Psoas muscle (tissue), 8 donors: ENCODE data around the gene APBB2. TPM values are rescaled to one million over a fixed set of nuclear protein-coding genes. Genes with fewer than 3 reads are reported as not detected.

Experiments
- ATAC-seq, 4 donors: fragments of 200-7000 bp; cut with Tn5 transposase; one replicate each; pipeline ENCODE4 v1.9.1; 2020; ENCODE audit warnings: moderate library complexity in 3 of 4, mild to moderate bottlenecking in 2 of 4
- DNase-seq, 2 donors: peaks; one replicate each; pipeline ENCODE4 v3.0.0-alpha.2; 2020
- H3K27ac ChIP-seq: fragments of 200-600 bp; one replicate; pipeline ENCODE4 v1.8.0; 2022
- H3K27me3 ChIP-seq, 3 donors: fragments of 200-600 bp in 1 of 3; one replicate each; pipeline versions ENCODE4 v1.6.1 to v1.8.0; 2013 to 2022; ENCODE audit warnings: low read length in 2 of 3, mild to moderate bottlenecking in 2 of 3, moderate library complexity in 1 of 3; ENCODE audit not compliant: insufficient read depth in 3 of 3
- H3K36me3 ChIP-seq, 2 donors: fragments of 200-600 bp in 1 of 2; one replicate each; pipeline versions ENCODE4 v1.6.1 to v1.8.0; 2013 to 2022; ENCODE audit warnings: low read depth in 1 of 2, mild to moderate bottlenecking in 1 of 2, moderate library complexity in 1 of 2; ENCODE audit not compliant: insufficient read depth in 1 of 2
- H3K4me1 ChIP-seq: fragments of 200-600 bp; one replicate; pipeline ENCODE4 v1.8.0; 2022
- H3K4me3 ChIP-seq: fragments of 200-600 bp; one replicate; pipeline ENCODE4 v1.8.0; 2022; ENCODE audit warnings: mild to moderate bottlenecking
- H3K9me3 ChIP-seq: fragments of 200-600 bp; one replicate; pipeline ENCODE4 v1.8.0; 2022
- CTCF ChIP-seq: fragments of 200-600 bp; IDR thresholded peaks from one replicate; pipeline ENCODE4 v1.8.0; 2022; ENCODE audit warnings: antibody characterized with exemption
- WGBS, 3 donors: extraction: QIAGEN DNeasy Blood & Tissue Kit; methylation state at CpG; one replicate each; pipeline versions ENCODE4 v1.1.6 to v1.1.7; 2013; 5-methylcytosine and 5-hydroxymethylcytosine counted together
- intact Hi-C, 2 donors: fragments of 100-400 bp; cut with DNase I; formaldehyde crosslinking; loops; one replicate each; pipeline versions ENCODE4 v1.11.0 to v1.14.2; 2022
- polyA plus RNA-seq, 3 donors: library from polyadenylated mRNA; stranded (reverse); fragments of 200-250 nt; gene quantifications; one replicate each; pipeline ENCODE4 v1.2.3, GENCODE V29; 2013
- total RNA-seq, 4 donors: library from RNA; stranded (reverse); fragmentation: NEBNext Ultra II Directional in 2 of 4; extraction: Animal tissue kit (Norgen Biotek cat#: 25700) in 2 of 4; gene quantifications; one replicate each; pipeline versions ENCODE4 v1.2.1 to v1.2.4, GENCODE V29; 2021 to 2023
- donor health status: healthy with polysubstance abuse.
- donor health status: DM: no; HTN: no; CAD: no; lungs with moderate emphysema.
- donor health status: Bipolar disorder and iron deficiency.
- donor health status: healthy.
- donor health status: DM: yes; HTN: yes; CAD: no.
- donor health status: DM: no; HTN: no; CAD: no.
- donor health status: DM: no; HTN: no; CAD: no.
- donor health status: DM: yes; HTN: yes; CAD: no.

APBB2 gene
- total and polyA plus RNA-seq, 7 donors = 3.1 to 37.4 (median 11.3) TPM

- WGBS, 3 donors = 67 to 79% (median 69%) methylated on average over 6 of the region's 6 CpGs
- no peaks in the 10 kb centered on the region for H3K9me3 ChIP-seq
- no peak overlapping the region for H3K4me3 ChIP-seq
- DNase-seq (no peak), ATAC-seq (no peak)
- no peaks in the 10 kb centered on the region for H3K36me3 ChIP-seq
- no peak for TF ChIP-seq CTCF
- peaks cover 19% of the 10 kb centered on the region for H3K4me1 ChIP-seq
- intact Hi-C loops = no loop called here
- no peak overlapping the region for H3K27ac ChIP-seq
- H3K27me3 ChIP-seq = peaks cover 0 to 10% (median 0%) of the 10 kb centered on the region in 3 donors
These were observed 10.5 kb downstream of the APBB2 start for GRCh38 chr4:41203841-41204240.

- TF ChIP-seq CTCF = no peak
- 57 to 64% (median 62%) methylated on average over 4 of the region's 4 CpGs for WGBS, 3 donors
- intact Hi-C loops = no loop called here
- no peak overlapping the region for H3K4me3 ChIP-seq
- ATAC-seq (no peak), DNase-seq (no peak)
- no peaks in the 10 kb centered on the region for H3K9me3 ChIP-seq
- peaks cover 0 to 2% (median 0%) of the 10 kb centered on the region in 3 donors for H3K27me3 ChIP-seq
- H3K27ac ChIP-seq = no peak overlapping the region
- H3K4me1 ChIP-seq = peaks cover 19% of the 10 kb centered on the region
- no peaks in the 10 kb centered on the region for H3K36me3 ChIP-seq
These were observed 11.3 kb downstream of the APBB2 start for GRCh38 chr4:41202820-41203568.

GRCh38 chr4:41202356-41202755 is 12.0 kb downstream of the APBB2 start:
- no peak for TF ChIP-seq CTCF
- ATAC-seq (no peak), DNase-seq (no peak)
- Histone ChIP-seq H3K27ac (no peak overlapping the region), H3K27me3 (peaks cover 0 to 2% (median 0%) of the 10 kb centered on the region in 3 donors), H3K4me1 (peaks cover 19% of the 10 kb centered on the region), H3K36me3 (no peaks in the 10 kb centered on the region), H3K4me3 (no peak overlapping the region), H3K9me3 (no peaks in the 10 kb centered on the region)
- WGBS, 3 donors = 73 to 76% (median 73%) methylated on average over 4 of the region's 4 CpGs
- intact Hi-C loops = no loop called here

- intact Hi-C loops = no loop called here
- Histone ChIP-seq H3K4me3 (no peak overlapping the region), H3K9me3 (no peaks in the 10 kb centered on the region), H3K4me1 (peaks cover 19% of the 10 kb centered on the region), H3K27ac (no peak overlapping the region), H3K27me3 (peaks cover 0 to 2% (median 0%) of the 10 kb centered on the region in 3 donors), H3K36me3 (no peaks in the 10 kb centered on the region)
- ATAC-seq (no peak), DNase-seq (no peak)
- no peak for TF ChIP-seq CTCF
- WGBS, 3 donors = 65 to 83% (median 72%) methylated on average over 4 of the region's 4 CpGs
These were observed 13.8 kb downstream of the APBB2 start for GRCh38 chr4:41200486-41201017.
